ENCODE data around the gene ATXN7L2.
A peak's percentile ranks its signal among the peaks of the same experiment; 100 is the strongest.

ATXN7L2 gene

DNA sequence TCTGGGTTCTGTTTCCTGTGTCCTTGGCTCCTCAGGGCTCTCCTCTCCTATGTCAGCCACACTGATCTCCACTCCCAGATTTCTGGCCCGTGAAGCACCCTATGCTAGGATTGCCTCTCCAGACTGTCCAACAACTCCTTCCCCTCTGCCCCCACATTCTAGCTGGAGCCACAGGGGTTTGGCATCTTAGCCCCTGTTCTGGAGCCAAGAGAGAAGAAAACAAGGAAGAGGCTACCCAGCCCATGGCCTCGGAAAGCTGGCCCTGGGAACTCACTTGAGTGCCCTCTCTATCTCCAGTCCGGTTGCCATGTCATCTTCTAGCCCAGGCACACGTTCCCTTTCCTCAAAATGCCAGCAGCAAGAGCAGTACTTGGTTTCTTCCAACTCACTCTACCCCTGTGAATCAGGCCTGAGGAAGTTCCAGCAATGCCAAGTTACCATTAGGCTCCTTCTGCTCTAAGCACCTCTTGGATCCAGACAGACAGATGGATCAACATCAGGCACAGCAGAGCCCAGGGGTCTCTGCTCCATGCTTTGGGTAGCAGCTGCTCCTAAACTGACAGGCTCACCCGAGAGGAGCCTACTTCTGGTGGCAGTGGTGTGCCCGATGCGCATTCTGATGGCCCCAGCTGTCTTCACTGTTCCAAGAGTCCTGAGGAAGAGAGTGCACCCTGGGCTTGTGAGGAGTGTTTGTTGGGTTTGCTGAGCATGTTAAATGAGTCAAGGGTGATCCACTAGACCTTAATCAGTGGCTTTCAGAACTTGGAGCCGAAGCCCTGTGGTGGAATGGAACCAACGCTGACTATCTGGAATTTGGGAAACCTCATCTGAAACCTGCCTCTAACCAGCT, 44.4 kb downstream of the ATXN7L2 start:
- no peak for DNase-seq

DNA sequence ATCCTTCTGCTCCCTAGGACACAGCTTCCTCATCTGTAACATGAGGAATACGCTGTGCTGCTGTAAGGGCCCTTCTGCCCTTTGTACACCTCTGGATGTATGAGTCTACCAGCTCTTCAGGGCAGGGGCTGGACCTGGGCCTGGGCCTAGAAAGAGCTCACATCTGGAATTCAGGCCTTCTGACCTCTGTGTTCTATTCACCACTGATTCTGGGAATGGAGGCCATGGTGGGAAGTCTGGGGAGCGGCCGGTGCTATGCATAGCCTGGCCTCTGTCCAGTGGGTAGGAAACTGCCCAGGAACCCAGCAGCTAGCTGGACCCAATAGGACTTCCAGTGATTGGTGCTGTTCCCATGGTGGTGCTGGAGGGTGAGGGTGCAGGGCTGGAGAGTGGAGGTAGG, 45.0 kb downstream of the ATXN7L2 start:
- DNase-seq, result no peak

DNA sequence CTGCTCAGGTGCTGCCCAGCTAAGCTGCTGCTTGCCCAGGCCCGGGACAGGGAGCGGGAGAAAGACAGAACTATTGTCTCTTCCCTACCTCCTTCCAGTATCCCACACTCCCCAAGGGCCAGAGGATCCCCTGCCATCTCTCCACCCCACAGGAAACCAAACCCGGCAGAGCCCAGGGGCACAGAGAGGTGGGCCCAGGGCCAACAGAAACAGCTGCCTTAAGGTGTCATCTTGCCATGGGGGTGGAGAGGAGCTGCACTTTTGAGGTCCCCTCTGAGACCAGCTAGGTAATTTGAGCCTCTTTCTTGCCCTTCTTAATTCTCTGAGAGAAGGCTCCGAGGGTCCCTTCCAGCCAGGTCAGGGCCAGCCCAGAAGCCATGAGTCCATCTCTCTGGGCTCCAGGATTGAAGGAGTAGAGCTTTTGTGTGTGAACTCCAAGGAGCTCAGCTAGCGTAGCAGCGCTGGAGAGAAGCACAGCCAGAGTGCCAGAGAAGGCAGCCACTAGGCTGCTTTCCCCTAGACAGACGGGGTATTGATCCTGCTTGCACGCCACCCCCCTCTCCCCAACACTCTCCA, 46.3 kb downstream of the ATXN7L2 start:
- no peak for DNase-seq

DNA sequence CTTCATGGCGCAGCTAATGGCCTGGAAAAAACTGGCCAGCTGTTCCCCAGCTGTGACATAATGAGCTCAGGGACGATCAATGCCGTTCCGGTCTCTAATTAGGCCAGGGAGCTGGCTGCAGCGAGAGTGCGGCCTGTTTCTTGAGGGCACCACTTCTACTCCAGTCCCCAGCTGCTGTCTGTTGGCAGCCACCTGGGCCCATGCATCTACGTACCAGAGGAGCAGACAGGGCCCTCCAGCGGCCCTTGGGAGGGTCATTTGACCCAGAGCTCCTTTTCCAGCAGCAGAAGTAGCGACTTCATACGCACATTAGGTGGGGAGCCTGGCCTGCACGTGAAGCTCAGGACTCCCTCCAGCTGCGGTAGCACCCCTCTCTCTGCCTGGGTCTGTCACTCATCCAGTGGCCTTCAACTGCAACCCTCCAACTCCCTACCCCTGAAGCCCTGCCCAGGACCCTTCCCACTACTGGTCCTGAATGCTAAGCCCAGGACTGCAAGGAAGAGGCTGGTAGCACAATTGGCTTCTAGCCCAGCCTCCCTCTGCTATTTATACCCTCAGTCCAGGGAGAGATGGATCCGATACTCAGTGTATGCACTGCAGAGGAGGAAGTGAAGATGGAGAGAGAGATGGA, 46.9 kb downstream of the ATXN7L2 start:
- DNase-seq, result no peak

DNA sequence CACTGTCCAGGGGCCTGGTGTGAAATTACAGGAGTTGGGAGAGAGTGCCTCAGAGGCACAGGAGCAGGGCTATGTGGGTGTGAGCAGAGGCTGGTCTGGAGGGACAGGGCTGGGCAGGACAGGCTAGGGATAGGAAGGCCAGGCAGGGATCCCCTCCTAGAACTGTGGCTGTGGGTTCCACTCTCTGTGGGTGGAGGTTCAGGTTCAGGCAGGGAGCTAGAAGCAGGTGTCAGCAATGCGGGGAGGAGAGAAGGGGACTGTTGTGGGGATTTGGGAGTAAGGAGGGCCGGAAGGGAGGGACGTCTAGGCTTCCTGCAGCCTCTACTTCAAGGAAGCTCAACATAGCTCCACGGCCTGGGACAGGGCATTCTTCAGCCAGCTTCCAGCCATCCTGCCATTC, 47.7 kb downstream of the ATXN7L2 start:
- no peak for DNase-seq

DNA sequence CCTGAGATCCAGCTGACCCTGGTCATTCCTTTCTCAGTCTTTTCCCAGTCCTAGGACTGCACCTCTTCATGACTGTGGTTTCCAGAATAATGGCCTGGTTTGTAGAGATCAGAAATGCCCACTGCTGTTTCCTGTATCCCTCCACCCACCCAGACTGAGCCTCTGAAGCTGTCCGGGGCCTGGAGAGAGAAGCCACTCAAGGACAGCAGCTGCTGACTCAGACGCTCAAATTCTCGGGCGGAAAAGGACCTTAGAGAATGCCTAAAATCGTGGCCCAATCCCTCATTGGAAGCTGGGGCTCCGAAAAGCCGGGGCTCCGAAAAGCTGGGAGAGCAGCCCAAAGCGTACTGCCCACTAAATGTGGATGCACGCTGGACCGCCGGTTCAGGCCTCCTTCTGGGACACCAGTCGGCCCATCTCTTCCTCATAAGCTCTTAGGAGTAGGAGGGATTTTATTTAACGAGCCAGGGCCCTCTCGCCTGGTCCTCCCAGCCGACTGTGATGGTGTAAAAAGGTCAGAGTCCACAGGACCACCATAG, 48.2 kb downstream of the ATXN7L2 start:
- DNase-seq, result no peak

DNA sequence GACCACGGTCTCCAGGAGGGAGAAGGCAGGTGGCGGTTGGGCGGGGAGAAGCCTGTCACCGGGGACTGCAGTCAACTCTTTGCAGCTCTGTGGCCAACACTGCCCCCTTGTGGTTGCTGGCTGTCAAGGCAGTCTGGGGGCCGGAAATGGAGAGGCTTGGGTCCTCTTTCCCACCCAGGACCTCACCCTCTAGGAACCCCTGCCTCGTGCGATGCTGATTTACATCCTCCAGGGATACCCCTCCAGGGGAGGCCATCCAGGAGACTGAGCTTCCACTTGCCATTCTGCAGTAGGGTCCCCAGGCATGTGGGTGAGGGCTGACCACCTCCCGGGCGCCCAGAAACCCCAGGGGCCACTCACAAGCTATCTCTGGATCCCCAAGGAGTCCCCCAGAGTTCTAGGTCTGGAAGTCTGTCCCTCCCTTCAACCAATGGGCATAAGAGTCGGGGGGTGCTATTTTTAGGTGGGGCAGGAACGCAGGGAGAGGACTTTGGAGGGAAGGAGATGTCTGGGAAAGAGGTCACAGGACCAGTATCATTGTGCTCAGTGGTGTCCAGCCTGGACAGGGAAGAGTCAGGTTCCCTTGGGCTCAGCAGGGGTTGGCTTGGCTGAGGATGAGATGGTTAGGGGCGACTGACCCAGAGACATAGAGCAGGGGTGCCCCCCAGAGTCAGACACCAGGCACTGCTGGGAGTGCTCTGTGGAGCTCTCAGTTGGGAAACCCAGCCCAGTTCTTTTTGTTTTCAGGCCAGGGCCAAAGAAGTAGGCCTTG, 48.8 kb downstream of the ATXN7L2 start:
- DNase-seq, result peak; percentile 82

DNA sequence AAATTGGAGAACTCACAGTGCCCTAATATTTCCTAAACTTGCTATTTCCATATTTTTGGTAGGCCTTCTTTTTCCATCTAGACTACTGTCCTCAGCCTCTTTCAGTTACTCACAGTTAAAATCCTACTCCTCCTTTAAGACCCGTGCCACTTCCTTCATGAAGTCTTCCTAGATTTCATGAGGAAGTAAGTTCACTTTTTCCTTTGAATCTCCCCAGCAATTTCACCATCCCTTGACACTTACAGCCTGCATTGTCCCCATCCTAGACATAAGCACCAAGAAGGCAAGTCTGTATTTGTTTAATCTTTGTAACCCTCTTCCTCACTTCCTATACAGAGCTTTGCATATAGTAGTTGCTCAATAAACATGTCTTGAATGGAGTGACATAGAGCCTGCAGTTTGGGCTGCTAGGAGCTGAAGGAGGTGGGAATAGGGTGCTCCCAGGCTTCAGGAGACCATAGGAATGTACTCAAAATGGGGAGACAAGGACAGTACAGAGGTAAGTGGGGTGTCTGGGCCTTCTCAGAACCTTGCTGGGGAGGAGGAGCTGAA, 50.7 kb downstream of the ATXN7L2 start:
- no peak for DNase-seq

DNA sequence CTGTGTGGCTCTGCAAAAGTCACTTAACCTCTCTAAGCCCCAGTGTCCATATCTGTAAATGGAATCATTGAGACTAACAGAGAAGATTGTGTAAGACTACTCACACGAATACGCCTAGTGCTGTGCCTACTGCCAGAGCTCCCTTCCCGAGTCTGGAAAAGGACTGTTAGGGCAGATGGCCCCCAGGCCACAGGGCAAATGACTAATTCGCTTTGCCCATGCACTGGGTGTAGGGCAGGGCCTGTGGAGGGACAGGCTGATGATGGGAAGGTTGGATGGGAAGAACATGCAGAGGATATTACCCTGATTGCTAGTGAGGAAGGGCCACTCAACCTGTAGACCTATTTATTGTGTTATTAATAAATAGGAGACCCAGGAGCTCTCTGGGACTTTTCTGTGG, 51.8 kb downstream of the ATXN7L2 start:
- DNase-seq, result no peak

DNA sequence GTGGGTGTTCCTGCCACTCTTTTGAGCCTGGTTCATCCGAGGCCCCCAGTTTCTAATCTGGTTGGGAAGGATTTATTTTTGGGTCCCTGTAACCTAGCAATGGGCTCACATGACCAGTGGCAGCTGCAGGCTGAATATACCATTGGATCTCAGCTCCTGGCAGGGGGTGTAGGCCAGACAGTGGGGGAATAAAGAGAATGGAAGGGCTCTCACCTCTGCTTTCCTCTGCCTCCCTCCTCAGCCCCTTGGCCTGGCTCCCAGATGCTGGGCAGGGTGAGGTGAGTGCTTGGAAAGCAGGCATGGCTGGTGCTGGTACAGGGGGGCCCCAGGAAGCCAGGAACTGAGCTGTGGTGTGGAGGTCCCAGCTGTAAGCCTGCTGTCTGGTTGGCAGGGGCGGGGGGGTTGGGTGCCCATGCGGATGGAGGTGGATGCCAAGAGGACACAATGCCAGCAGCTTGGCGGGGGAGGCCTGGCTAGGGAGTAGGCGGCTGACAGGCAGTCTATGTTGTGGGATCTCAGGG, 52.3 kb downstream of the ATXN7L2 start:
- DNase-seq, result no peak

DNA sequence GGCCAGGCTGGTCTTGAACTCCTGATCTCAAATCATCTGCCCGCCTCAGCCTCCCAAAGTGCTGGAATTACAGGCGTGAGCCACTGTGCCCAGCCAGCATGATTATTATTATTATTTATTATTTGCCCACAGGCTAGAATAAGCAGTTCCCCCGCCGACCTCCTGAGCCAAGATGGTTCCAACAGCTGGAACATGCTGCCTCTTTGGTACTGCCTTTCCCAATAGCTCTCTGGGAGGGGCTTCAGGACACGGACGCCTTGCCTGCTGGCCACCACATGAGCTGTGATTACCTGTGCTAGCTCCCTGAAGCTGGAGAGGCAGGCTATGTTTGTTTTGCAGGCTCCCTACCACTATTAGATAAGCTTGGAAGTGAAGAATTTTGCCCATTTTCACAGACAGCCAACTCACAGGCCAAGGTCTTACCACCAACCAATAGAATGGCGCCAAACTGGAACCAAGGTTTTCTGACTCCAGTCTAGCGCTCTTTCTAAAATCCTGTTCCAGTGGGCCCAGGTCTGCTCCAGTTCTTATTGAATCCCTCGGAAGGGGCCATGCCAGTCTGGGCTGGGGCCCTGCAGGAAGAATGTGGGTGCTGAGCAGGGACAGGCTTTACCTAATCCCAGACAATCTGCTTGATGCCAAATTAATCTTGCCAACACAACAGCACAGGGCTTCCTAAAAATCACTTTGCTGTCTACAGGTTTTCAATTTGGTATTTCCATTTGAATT, 53.9 kb downstream of the ATXN7L2 start:
- no peak for DNase-seq

DNA sequence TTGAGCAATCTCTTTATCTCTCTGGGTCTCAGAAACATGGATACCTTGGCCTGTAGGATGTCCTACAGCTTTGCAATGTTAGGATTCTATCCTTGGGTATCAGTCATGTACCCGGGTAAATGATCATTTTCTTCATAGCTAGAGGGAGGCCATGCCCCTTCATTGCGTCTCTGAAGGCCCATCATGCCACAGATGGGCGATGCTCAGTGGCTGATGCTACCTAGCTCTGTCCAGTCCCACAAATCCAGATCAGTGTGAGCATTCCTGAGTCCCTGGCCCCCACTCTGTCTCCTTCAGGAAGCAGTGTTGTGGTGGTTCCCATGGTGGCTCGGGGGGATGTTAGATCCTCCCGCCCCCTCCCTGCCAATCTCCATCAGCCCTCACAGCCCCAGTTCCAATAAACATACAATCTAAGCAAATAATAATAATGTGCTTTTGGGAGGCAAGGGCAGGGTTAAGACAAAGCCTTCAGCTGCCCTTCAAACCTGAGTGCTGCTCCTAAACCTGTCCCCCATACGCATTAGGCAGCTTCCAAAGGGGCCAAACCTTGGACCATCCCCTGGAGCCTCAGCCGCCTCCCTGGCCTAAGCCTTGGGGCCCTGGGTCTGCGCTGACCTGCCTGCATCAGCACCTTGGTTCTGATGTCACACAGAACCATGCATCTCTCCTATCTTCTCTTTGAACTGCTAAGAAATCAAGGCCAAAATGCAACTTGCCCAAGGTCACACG, 55.3 kb downstream of the ATXN7L2 start:
- no peak for DNase-seq

DNA sequence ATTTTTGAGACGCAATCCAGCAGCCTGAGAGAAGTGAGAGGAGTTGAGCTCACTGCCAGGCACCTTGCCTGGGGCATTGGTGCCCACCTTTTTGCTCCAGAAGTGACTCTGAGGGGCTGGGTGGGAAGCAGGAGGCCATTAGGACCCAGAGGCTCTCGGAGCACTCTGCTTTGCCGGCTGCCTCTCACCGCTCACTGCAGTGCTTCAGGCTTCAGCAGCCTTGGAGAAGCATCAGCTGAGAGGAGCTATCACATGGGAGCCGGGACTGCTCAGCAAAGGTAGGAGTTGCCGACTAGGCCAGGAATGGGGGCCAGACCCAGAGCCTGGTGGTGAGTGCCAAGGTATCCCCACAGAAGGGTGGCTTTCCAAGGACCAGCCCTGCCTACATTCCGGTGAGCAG, 56.0 kb downstream of the ATXN7L2 start, which contains the start of gene GPR61:
Gene GPR61 (plus strand): TSS at position 197 of the 400 bp plus-strand sequence. CDS start 3,151 bp downstream, outside the sequence.
- DNase-seq, result no peak

DNA sequence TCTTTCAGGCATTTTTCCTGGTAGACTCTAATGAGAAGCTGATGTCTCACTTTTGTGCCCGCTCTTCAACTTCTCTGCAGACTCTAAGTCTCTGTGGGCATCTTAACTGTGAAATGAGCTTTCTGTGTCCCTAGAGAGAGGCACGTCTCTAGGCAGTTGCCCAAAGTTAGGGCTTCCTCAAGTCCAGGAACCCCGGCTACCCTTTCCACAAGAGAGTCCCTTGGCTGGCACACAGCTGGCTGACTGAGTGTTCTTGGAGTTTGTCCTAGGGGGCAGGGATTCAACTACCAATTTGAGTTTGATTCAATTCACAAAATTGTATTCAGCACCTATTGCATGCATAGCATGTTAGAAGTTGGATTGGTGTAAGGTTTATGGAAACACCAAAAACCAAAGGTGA, 57.4 kb downstream of the ATXN7L2 start:
- DNase-seq, result no peak

Measured in inflammatory macrophage (primary cell).